Common myeloid progenitor, CD34-positive (primary cell): ENCODE results near the gene TTLL5.

Experiments
- CTCF ChIA-PET: fragments of 350-600 bp; sonication (Branson Sonifier 250); formaldehyde crosslinking; loops from one replicate; lab custom pipeline; 2021; ENCODE audit warnings: antibody characterized with exemption; lab: Charles Lee
- POLR2A ChIA-PET: fragments of 350-600 bp; sonication (Branson Sonifier 250); formaldehyde crosslinking; loops from one replicate; lab custom pipeline; 2021; ENCODE audit warnings: antibody characterized with exemption; lab: Charles Lee
- DNase-seq, 3 donors: peaks; one replicate each; pipeline versions ENCODE4 v3.0.0 to v3.0.0-alpha.2; 2013
- H3K27ac ChIP-seq, 2 experiments: 1 replicate in 1 of 2; 2 replicates in 1 of 2; pipeline ENCODE4 v1.7.0; 2013; ENCODE audit warnings: inconsistent platforms in 2 of 2, low read length in 2 of 2, mild to moderate bottlenecking in 2 of 2, low read depth in 1 of 2, moderate library complexity in 1 of 2; ENCODE audit not compliant: severe bottlenecking in 2 of 2, insufficient read depth in 1 of 2, poor library complexity in 1 of 2
- H3K27me3 ChIP-seq, 5 experiments: replicated peaks in 2 of 5; 1 replicate in 3 of 5; 2 replicates in 2 of 5; pipeline versions ENCODE4 v1.6.1 to v1.7.0; 2013; ENCODE audit warnings: low read length in 4 of 5, mild to moderate bottlenecking in 2 of 5, moderate library complexity in 2 of 5, inconsistent platforms in 1 of 5; ENCODE audit not compliant: insufficient read depth in 5 of 5, control insufficient read depth in 4 of 5
- H3K36me3 ChIP-seq, 4 experiments: 1 replicate in 2 of 4; 2 replicates in 2 of 4; pipeline versions ENCODE4 v1.6.1 to v1.7.0; 2013; ENCODE audit warnings: low read length in 3 of 4, control low read depth in 1 of 4, mild to moderate bottlenecking in 1 of 4; ENCODE audit not compliant: control insufficient read depth in 4 of 4, insufficient read depth in 4 of 4
- H3K4me1 ChIP-seq, 4 experiments: 1 replicate in 3 of 4; 2 replicates in 1 of 4; pipeline versions ENCODE4 v1.6.1 to v1.7.1; 2013; ENCODE audit warnings: low read length in 3 of 4, mild to moderate bottlenecking in 3 of 4, control low read depth in 1 of 4, inconsistent platforms in 1 of 4, moderate library complexity in 1 of 4; ENCODE audit not compliant: control insufficient read depth in 4 of 4, insufficient read depth in 4 of 4; ENCODE audit errors: control extremely low read depth in 1 of 4
- H3K4me3 ChIP-seq, 7 experiments: 1 replicate in 4 of 7; 2 replicates in 3 of 7; pipeline versions ENCODE4 v1.5.1 to v1.7.0; 2013; ENCODE audit warnings: mild to moderate bottlenecking in 7 of 7, low read length in 6 of 7, moderate library complexity in 6 of 7, inconsistent platforms in 2 of 7, low read depth in 2 of 7, control low read depth in 1 of 7; ENCODE audit not compliant: insufficient read depth in 4 of 7, control insufficient read depth in 1 of 7; ENCODE audit errors: extremely low read depth in 1 of 7
- H3K9me3 ChIP-seq, 5 experiments: 1 replicate in 4 of 5; 2 replicates in 1 of 5; pipeline versions ENCODE4 v1.6.1 to v1.7.1; 2013; ENCODE audit warnings: low read length in 4 of 5, mild to moderate bottlenecking in 2 of 5, inconsistent platforms in 1 of 5, low read depth in 1 of 5, moderate library complexity in 1 of 5; ENCODE audit not compliant: control insufficient read depth in 4 of 5, insufficient read depth in 2 of 5; ENCODE audit errors: control extremely low read depth in 1 of 5
- WGBS: methylation state at CpG from one replicate; pipeline ENCODE4 v1.1.5; 2013; ENCODE audit not compliant: insufficient coverage; 5-methylcytosine and 5-hydroxymethylcytosine counted together

Gene TTLL5

GRCh38 chr14:75724414-75725204, 63.6 kb downstream of the TTLL5 start:
- Histone ChIP-seq H3K9me3 (peaks cover 0 to 7% (median 0%) of the 10 kb centered on the region in 5 experiments), H3K36me3 (peaks cover 13 to 55% (median 38%) of the 10 kb centered on the region in 4 experiments), H3K27ac (no peak overlapping the region), H3K27me3 (no peaks in the 10 kb centered on the region), H3K4me3 (no peak overlapping the region), H3K4me1 (no peaks in the 10 kb centered on the region)
- 92% methylated on average over 1 of the region's 6 CpGs for WGBS
- ChIA-PET CTCF (no interaction called here), POLR2A (no interaction called here)
- no peak for DNase-seq

- POLR2A ChIA-PET = no interaction called here
- Histone ChIP-seq H3K4me3 (no peak overlapping the region), H3K27ac (no peak overlapping the region), H3K4me1 (no peaks in the 10 kb centered on the region), H3K9me3 (peaks cover 0 to 7% (median 0%) of the 10 kb centered on the region in 5 experiments), H3K27me3 (no peaks in the 10 kb centered on the region), H3K36me3 (peaks cover 9 to 48% (median 32%) of the 10 kb centered on the region in 4 experiments)
- no peak for DNase-seq
- WGBS = 84% methylated on average over 2 of the region's 3 CpGs
- CTCF ChIA-PET = no interaction called here
These were observed 64.4 kb downstream of the TTLL5 start for GRCh38 chr14:75725481-75725880.

- no peak for DNase-seq
- no peak overlapping the region for H3K4me3 ChIP-seq
- no peaks in the 10 kb centered on the region for H3K4me1 ChIP-seq
- peaks cover 0 to 7% (median 0%) of the 10 kb centered on the region in 5 experiments for H3K9me3 ChIP-seq
- ChIA-PET POLR2A (no interaction called here), CTCF (interaction anchor here (0.9 kb wide), 1 partner anchor 14 kb away, joined by 4 read pairs; no protein-coding TSS in a partner anchor)
- no peak overlapping the region for H3K27ac ChIP-seq
- peaks cover 4 to 40% (median 25%) of the 10 kb centered on the region in 4 experiments for H3K36me3 ChIP-seq
- 100% methylated on average over 1 of the region's 1 CpG for WGBS
- H3K27me3 ChIP-seq = no peaks in the 10 kb centered on the region
These were observed 65.3 kb downstream of the TTLL5 start for GRCh38 chr14:75726321-75726720.

GRCh38 chr14:75727124-75727523, 66.1 kb downstream of the TTLL5 start:
- H3K27me3 ChIP-seq = no peaks in the 10 kb centered on the region
- H3K4me1 ChIP-seq = no peaks in the 10 kb centered on the region
- ChIA-PET CTCF (interaction anchor here (0.6 to 0.9 kb wide), 2 partner anchors 9 to 15 kb away, joined by 4 read pairs; no protein-coding TSS in a partner anchor), POLR2A (no interaction called here)
- H3K36me3 ChIP-seq = peaks cover 0 to 39% (median 23%) of the 10 kb centered on the region in 4 experiments
- no peak overlapping the region for H3K4me3 ChIP-seq
- H3K27ac ChIP-seq = no peak overlapping the region
- H3K9me3 ChIP-seq = peaks cover 0 to 7% (median 0%) of the 10 kb centered on the region in 5 experiments
- DNase-seq = no peak
- WGBS = no CpG with 5 or more reads among the region's 3 CpGs

GRCh38 chr14:75732888-75733287, 71.8 kb downstream of the TTLL5 start:
- DNase-seq = no peak
- CTCF ChIA-PET = no interaction called here
- no peak overlapping the region for H3K4me3 ChIP-seq
- H3K9me3 ChIP-seq = no peaks in the 10 kb centered on the region
- 67% methylated on average over 1 of the region's 3 CpGs for WGBS
- H3K36me3 ChIP-seq = peaks cover 9 to 40% (median 24%) of the 10 kb centered on the region in 4 experiments
- H3K4me1 ChIP-seq = no peaks in the 10 kb centered on the region
- no peaks in the 10 kb centered on the region for H3K27me3 ChIP-seq
- POLR2A ChIA-PET = no interaction called here
- H3K27ac ChIP-seq = no peak overlapping the region

- H3K4me3 ChIP-seq = no peak overlapping the region
- no peaks in the 10 kb centered on the region for H3K4me1 ChIP-seq
- H3K27me3 ChIP-seq = no peaks in the 10 kb centered on the region
- CTCF ChIA-PET = no interaction called here
- H3K27ac ChIP-seq = no peak overlapping the region
- peaks cover 9 to 40% (median 26%) of the 10 kb centered on the region in 4 experiments for H3K36me3 ChIP-seq
- DNase-seq = no peak
- WGBS = 100% methylated on average over 2 of the region's 3 CpGs
- no peaks in the 10 kb centered on the region for H3K9me3 ChIP-seq
- POLR2A ChIA-PET = no interaction called here
These were observed 73.8 kb downstream of the TTLL5 start for GRCh38 chr14:75734854-75735253.

GRCh38 chr14:75736845-75737485, 75.9 kb downstream of the TTLL5 start:
- no peak for DNase-seq
- Histone ChIP-seq H3K9me3 (no peaks in the 10 kb centered on the region), H3K27me3 (no peaks in the 10 kb centered on the region), H3K4me1 (no peaks in the 10 kb centered on the region), H3K4me3 (no peak overlapping the region), H3K36me3 (peaks cover 9 to 38% (median 27%) of the 10 kb centered on the region in 4 experiments), H3K27ac (no peak overlapping the region)
- ChIA-PET CTCF (interaction anchor here (1.1 to 1.7 kb wide), 2 partner anchors 10 to 11 kb away, joined by 3 to 4 read pairs; no protein-coding TSS in a partner anchor), POLR2A (no interaction called here)
